HepG2 (cell line): Measurements from ENCODE around the gene ZNF277. TPM values are rescaled to one million over a fixed set of nuclear protein-coding genes. Genes with fewer than 3 reads are reported as not detected.

Source experiments
- CC2D1A ChIP-seq: sonication (generic); formaldehyde crosslinking; IDR thresholded peaks from 2 replicates; pipeline ENCODE4 v1.8.1; 2023; ENCODE audit warnings: mild to moderate bottlenecking, missing genetic modification reagents
- FIP1L1 ChIP-seq: fragments of 200-400 bp; formaldehyde crosslinking; IDR thresholded peaks from 2 replicates; pipeline ENCODE4 v1.6.1; 2018; ENCODE audit warnings: low read depth, mild to moderate bottlenecking, low read length, moderate library complexity, borderline replicate concordance; ENCODE audit not compliant: insufficient read depth
- GLMP ChIP-seq: sonication (generic); formaldehyde crosslinking; IDR thresholded peaks from 2 replicates; pipeline ENCODE4 v1.9.0; 2021; ENCODE audit warnings: missing genetic modification reagents, mild to moderate bottlenecking, borderline replicate concordance
- HHEX ChIP-seq: IDR thresholded peaks from 2 replicates; pipeline ENCODE4 v1.6.1; 2016; ENCODE audit warnings: control low read depth
- KLF11 ChIP-seq: IDR thresholded peaks from 2 replicates; pipeline ENCODE4 v1.6.1; 2016; ENCODE audit warnings: missing compliant biosample characterization
- MYPOP ChIP-seq: sonication (generic); formaldehyde crosslinking; IDR thresholded peaks from 2 replicates; pipeline ENCODE4 v1.8.1; 2023; ENCODE audit warnings: mild to moderate bottlenecking, moderate library complexity, missing genetic modification reagents
- PREB ChIP-seq: sonication (generic); formaldehyde crosslinking; IDR thresholded peaks from 2 replicates; pipeline ENCODE4 v1.4.0; 2020; ENCODE audit warnings: missing genetic modification reagents
- ZFP1 ChIP-seq: IDR thresholded peaks from 2 replicates; pipeline ENCODE4 v1.6.1; 2016
- ZIK1 ChIP-seq: sonication (generic); formaldehyde crosslinking; IDR thresholded peaks from 2 replicates; pipeline ENCODE4 v1.5.0; 2020; ENCODE audit warnings: mild to moderate bottlenecking, low read depth, missing genetic modification reagents, borderline replicate concordance
- ZNF468 ChIP-seq: sonication (generic); formaldehyde crosslinking; IDR thresholded peaks from 2 replicates; pipeline ENCODE4 v1.8.0; 2022; ENCODE audit warnings: mild to moderate bottlenecking, moderate library complexity, missing genetic modification reagents
- ZNF770 ChIP-seq: sonication (generic); formaldehyde crosslinking; IDR thresholded peaks from 2 replicates; pipeline ENCODE4 v1.5.0; 2020; ENCODE audit warnings: mild to moderate bottlenecking, missing genetic modification reagents
- ZSCAN22 ChIP-seq: sonication (generic); formaldehyde crosslinking; IDR thresholded peaks from 2 replicates; pipeline ENCODE4 v1.4.0; 2020; ENCODE audit warnings: mild to moderate bottlenecking, missing genetic modification reagents
- polyA plus RNA-seq, 8 experiments: library from polyadenylated mRNA; depleted of rRNA in 3 of 8; stranded (reverse) in 7 of 8; unstranded in 1 of 8; fragments of >200 nt; fragmentation: Illumina TruSeq in 4 of 8; extraction: Trizol in 4 of 8; gene quantifications; 2 replicates each; pipeline versions ENCODE4 v1.2.1 to v1.2.3, GENCODE V29; 2011 to 2016; ENCODE audit warnings: low read depth in 4 of 8, missing spikeins in 1 of 8, mixed read lengths in 1 of 8; ENCODE audit not compliant: insufficient read depth in 1 of 8
- total RNA-seq, 5 experiments: library from RNA; depleted of rRNA; stranded (reverse); fragments of >200 nt; fragmentation: Illumina TruSeq; extraction: Trizol; gene quantifications; 2 replicates each; pipeline ENCODE4 v1.2.3, GENCODE V29; 2016; ENCODE audit warnings: low read depth in 1 of 5

Gene ZNF277
- total and polyA plus RNA-seq, 2 of the 13 experiments (the other 11 are each of a cell fraction or from before 2014, with no cell fraction given), result 29.1 to 30.1 TPM

- TF ChIP-seq MYPOP (CRISPR knock-in tag), result no peak
- no peak for TF ChIP-seq KLF11 (CRISPR knock-in tag)
- no peak for TF ChIP-seq PREB (CRISPR knock-in tag)
- TF ChIP-seq HHEX, result no peak
- TF ChIP-seq GLMP (CRISPR knock-in tag), result no peak
- TF ChIP-seq ZNF770 (CRISPR knock-in tag), result no peak
- TF ChIP-seq ZFP1 (CRISPR knock-in tag), result no peak
- TF ChIP-seq ZNF468 (CRISPR knock-in tag), result no peak
- TF ChIP-seq FIP1L1, result no peak
- TF ChIP-seq CC2D1A (CRISPR knock-in tag), result no peak
- no peak for TF ChIP-seq ZIK1 (CRISPR knock-in tag)
- no peak for TF ChIP-seq ZSCAN22 (CRISPR knock-in tag)
- TF ChIP-seq, all 625 proteins: peak for 0
These were observed 8.4 kb downstream of the ZNF277 start (continued) for GRCh38 chr7:112214883-112215282.
